Sigmoid colon (tissue), 7 donors: ENCODE measurements around the gene TENM3. TPM values are rescaled to one million over a fixed set of nuclear protein-coding genes. Genes with fewer than 3 reads are reported as not detected.

Experiments
- DNase-seq: peaks from one replicate; pipeline ENCODE4 v3.0.0-alpha.2; 2019
- H3K27ac ChIP-seq, 4 donors: fragments of 200-600 bp; sonication (generic); one replicate each; pipeline ENCODE4 v1.5.1; 2016 to 2019; ENCODE audit warnings: mild to moderate bottlenecking in 1 of 4
- H3K27me3 ChIP-seq, 3 donors: fragments of 200-600 bp; sonication (generic); one replicate each; pipeline ENCODE4 v1.5.1; 2019; ENCODE audit warnings: mild to moderate bottlenecking in 1 of 3
- H3K36me3 ChIP-seq, 4 donors: fragments of 200-600 bp; sonication (generic); one replicate each; pipeline ENCODE4 v1.5.1; 2016 to 2019
- H3K4me1 ChIP-seq, 4 donors: fragments of 200-600 bp; sonication (generic); one replicate each; pipeline ENCODE4 v1.5.1; 2017 to 2019
- H3K4me3 ChIP-seq, 4 donors: fragments of 200-600 bp; sonication (generic); one replicate each; pipeline ENCODE4 v1.5.1; 2017 to 2019; ENCODE audit warnings: mild to moderate bottlenecking in 2 of 4, moderate library complexity in 1 of 4
- H3K9me3 ChIP-seq, 4 donors: fragments of 200-600 bp in 3 of 4; sonication (generic) in 3 of 4; one replicate each; pipeline versions ENCODE4 v1.5.1 to v1.6.1; 2013 to 2019
- EP300 ChIP-seq, 4 donors: sonication (generic); formaldehyde crosslinking; IDR thresholded peaks; one replicate each; pipeline ENCODE4 v1.6.1; 2017; ENCODE audit warnings: antibody characterized with exemption in 4 of 4
- POLR2A ChIP-seq, 2 donors: fragments of 450-650 bp; IDR thresholded peaks; one replicate each; pipeline ENCODE4 v1.6.1; 2016; ENCODE audit warnings: antibody characterized with exemption in 2 of 2, mild to moderate bottlenecking in 2 of 2, moderate library complexity in 2 of 2
- POLR2AphosphoS5 ChIP-seq, 4 donors: sonication (generic); formaldehyde crosslinking; IDR thresholded peaks; one replicate each; pipeline ENCODE4 v1.6.1; 2017; ENCODE audit warnings: antibody characterized with exemption in 4 of 4
- WGBS, 2 donors: extraction: QIAGEN DNeasy Blood & Tissue Kit; methylation state at CpG; one replicate each; pipeline ENCODE4 v1.1.7; 2013; 5-methylcytosine and 5-hydroxymethylcytosine counted together
- intact Hi-C: fragments of 100-400 bp; cut with DNase I; formaldehyde crosslinking; loops from one replicate; pipeline ENCODE4 v1.15.1; 2023
- polyA plus RNA-seq, 3 donors: library from polyadenylated mRNA; stranded (reverse); fragments of 200-250 nt; gene quantifications; one replicate each; pipeline ENCODE4 v1.2.3, GENCODE V29; 2013
- total RNA-seq, 4 donors: library from RNA; depleted of rRNA; stranded (reverse); fragments of >200 nt; gene quantifications; one replicate each; pipeline ENCODE4 v1.1.0, GENCODE V29; 2016
- TF ChIP-seq, protein P1 (sequence below), 4 experiments: fragments of 450-650 bp in 3 of 4; fragments of 200-600 bp in 1 of 4; IDR thresholded peaks; one replicate each; pipeline ENCODE4 v1.5.1; 2016 to 2019; ENCODE audit warnings: antibody characterized with exemption in 4 of 4, mild to moderate bottlenecking in 3 of 4, moderate library complexity in 2 of 4
- donor health status: healthy with polysubstance abuse.
- donor health status: Bipolar disorder and iron deficiency.
- donor health status: healthy.

TENM3 gene
- total and polyA plus RNA-seq, 7 donors, result 0.60 to 82.3 (median 37.8) TPM; not detected in 1

DNA sequence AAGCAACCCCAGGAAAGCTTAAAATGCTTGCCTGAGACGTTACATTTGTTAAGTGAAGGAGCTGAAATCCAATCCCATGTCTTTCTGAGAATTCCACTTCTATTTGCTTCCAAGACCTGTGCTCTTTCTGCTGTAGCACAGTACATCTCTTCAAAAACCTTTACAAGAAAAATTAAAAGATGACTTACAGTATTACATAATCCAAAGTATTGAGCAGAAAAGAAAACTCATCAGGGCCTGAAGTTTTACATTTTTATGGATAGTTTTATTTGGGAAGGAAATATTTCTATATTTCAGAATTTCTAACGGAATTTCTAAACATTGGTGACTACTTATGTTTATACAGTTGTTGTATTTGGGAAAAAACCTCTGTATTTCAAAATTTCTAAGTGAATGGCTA, 276.3 kb downstream of the TENM3 start:
- no peak for DNase-seq
- intact Hi-C loops, result no loop called here
- no peaks in the 10 kb centered on the region for H3K36me3 ChIP-seq
- TF ChIP-seq POLR2AphosphoS5 (IDR thresholded peaks at IDR 0.05) (no peak), EP300 (IDR thresholded peaks at IDR 0.05) (no peak), POLR2A (IDR thresholded peaks at IDR 0.05) (no peak)
- TF ChIP-seq, protein P1, sequence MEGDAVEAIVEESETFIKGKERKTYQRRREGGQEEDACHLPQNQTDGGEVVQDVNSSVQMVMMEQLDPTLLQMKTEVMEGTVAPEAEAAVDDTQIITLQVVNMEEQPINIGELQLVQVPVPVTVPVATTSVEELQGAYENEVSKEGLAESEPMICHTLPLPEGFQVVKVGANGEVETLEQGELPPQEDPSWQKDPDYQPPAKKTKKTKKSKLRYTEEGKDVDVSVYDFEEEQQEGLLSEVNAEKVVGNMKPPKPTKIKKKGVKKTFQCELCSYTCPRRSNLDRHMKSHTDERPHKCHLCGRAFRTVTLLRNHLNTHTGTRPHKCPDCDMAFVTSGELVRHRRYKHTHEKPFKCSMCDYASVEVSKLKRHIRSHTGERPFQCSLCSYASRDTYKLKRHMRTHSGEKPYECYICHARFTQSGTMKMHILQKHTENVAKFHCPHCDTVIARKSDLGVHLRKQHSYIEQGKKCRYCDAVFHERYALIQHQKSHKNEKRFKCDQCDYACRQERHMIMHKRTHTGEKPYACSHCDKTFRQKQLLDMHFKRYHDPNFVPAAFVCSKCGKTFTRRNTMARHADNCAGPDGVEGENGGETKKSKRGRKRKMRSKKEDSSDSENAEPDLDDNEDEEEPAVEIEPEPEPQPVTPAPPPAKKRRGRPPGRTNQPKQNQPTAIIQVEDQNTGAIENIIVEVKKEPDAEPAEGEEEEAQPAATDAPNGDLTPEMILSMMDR (IDR thresholded peaks at IDR 0.05), result no peak
- H3K27ac ChIP-seq, result no peak overlapping the region
- no peaks in the 10 kb centered on the region for H3K4me1 ChIP-seq
- WGBS, 2 donors, result 57 to 65% methylated on average over 2 of the region's 2 CpGs
- H3K27me3 ChIP-seq, result no peaks in the 10 kb centered on the region
- no peak overlapping the region for H3K4me3 ChIP-seq
- H3K9me3 ChIP-seq, result no peaks in the 10 kb centered on the region

GRCh38 chr4:182521011-182521410, 277.8 kb downstream of the TENM3 start:
- Histone ChIP-seq H3K27ac (no peak overlapping the region), H3K4me1 (no peaks in the 10 kb centered on the region), H3K27me3 (no peaks in the 10 kb centered on the region), H3K4me3 (no peak overlapping the region), H3K36me3 (no peaks in the 10 kb centered on the region), H3K9me3 (no peaks in the 10 kb centered on the region)
- 30 to 58% methylated on average over 1 of the region's 1 CpG for WGBS, 2 donors
- no peak for DNase-seq
- intact Hi-C loops, result no loop called here
- TF ChIP-seq EP300 (IDR thresholded peaks at IDR 0.05), result no peak

DNA sequence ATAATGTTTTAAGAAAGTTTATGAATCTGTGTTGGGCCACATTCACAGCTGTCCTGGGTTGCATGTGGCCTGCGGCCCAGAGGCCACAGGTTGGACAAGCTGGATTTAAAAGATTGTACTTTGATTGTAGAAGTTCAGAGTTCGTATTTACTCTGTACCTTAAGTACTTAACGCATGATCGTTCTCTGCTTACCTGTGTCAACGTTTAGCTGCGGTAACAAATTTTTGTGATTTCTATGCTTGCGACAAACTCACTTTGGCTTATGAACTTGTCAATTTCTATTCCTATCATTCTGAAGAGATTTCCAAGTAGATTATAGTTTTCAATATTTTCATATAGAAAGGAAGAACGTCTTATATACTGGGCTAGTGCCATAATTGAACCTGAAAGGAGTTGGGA, 285.6 kb downstream of the TENM3 start:
- no peak overlapping the region for H3K27ac ChIP-seq
- TF ChIP-seq POLR2A (IDR thresholded peaks at IDR 0.05) (no peak), POLR2AphosphoS5 (IDR thresholded peaks at IDR 0.05) (no peak), EP300 (IDR thresholded peaks at IDR 0.05) (no peak)
- TF ChIP-seq, protein P1 (IDR thresholded peaks at IDR 0.05), result no peak
- H3K27me3 ChIP-seq, result no peaks in the 10 kb centered on the region
- H3K4me3 ChIP-seq, result no peak overlapping the region
- 62 to 86% methylated on average over 8 of the region's 8 CpGs for WGBS, 2 donors
- peaks cover 0 to 39% (median 21%) of the 10 kb centered on the region in 4 donors for H3K4me1 ChIP-seq
- no peaks in the 10 kb centered on the region for H3K36me3 ChIP-seq
- no peaks in the 10 kb centered on the region for H3K9me3 ChIP-seq
- DNase-seq, result no peak
- intact Hi-C loops, result no loop called here

- no peaks in the 10 kb centered on the region for H3K9me3 ChIP-seq
- no peak for DNase-seq
- H3K27ac ChIP-seq, result peak overlapping the region in 3 of 4 donors; percentile 26 to 78 (median 74)
- intact Hi-C loops, result no loop called here
- peaks cover 0 to 46% (median 28%) of the 10 kb centered on the region in 4 donors for H3K4me1 ChIP-seq
- TF ChIP-seq POLR2A (IDR thresholded peaks at IDR 0.05) (no peak), EP300 (IDR thresholded peaks at IDR 0.05) (no peak), POLR2AphosphoS5 (IDR thresholded peaks at IDR 0.05) (no peak)
- TF ChIP-seq, protein P1 (IDR thresholded peaks at IDR 0.05), result no peak
- H3K36me3 ChIP-seq, result no peaks in the 10 kb centered on the region
- no peaks in the 10 kb centered on the region for H3K27me3 ChIP-seq
- 86 to 88% methylated on average over 8 of the region's 8 CpGs for WGBS, 2 donors
- H3K4me3 ChIP-seq, result no peak overlapping the region
These were observed 287.2 kb downstream of the TENM3 start for GRCh38 chr4:182530451-182530850.

DNA sequence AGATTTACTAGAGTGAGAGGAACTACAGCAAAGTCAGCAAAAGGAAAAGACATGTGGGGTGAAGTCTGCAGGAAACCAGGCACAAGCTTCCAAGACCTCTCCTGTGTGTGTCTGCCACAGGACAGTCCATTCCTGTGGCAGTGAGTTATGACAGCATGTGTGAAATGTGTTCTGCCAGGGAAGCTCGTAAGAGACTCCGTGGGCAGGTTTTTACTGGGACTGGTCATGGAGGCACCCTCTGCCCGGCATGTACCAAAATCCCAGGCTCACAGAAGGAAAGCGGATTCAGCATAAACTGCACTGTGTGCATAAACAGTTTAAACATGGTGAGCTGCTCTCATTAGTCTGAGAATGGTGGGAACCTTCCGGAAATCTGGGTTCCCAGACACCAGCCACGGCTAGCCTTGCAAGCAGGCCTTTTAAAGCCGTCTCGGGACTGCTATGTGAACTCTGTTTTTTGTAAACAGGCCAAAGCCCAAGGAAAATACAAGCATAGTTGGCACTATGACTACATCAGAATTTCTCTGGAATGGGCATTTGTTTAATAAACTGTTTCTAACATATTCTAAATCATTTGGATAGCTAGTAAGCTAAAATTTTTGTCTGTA, 288.5 kb downstream of the TENM3 start:
- DNase-seq, result no peak
- TF ChIP-seq POLR2A (IDR thresholded peaks at IDR 0.05) (no peak), POLR2AphosphoS5 (IDR thresholded peaks at IDR 0.05) (peak in 1 of 4 donors; percentile 9)
- Histone ChIP-seq H3K27me3 (no peaks in the 10 kb centered on the region), H3K9me3 (no peaks in the 10 kb centered on the region), H3K4me3 (peak overlapping the region in 2 of 4 donors; percentile 5 to 22), H3K27ac (peak overlapping the region; percentile 20 to 78 (median 50)), H3K36me3 (no peaks in the 10 kb centered on the region), H3K4me1 (peaks cover 0 to 54% (median 33%) of the 10 kb centered on the region in 4 donors)
- intact Hi-C loops, result no loop called here
- 75 to 82% methylated on average over 8 of the region's 8 CpGs for WGBS, 2 donors

DNA sequence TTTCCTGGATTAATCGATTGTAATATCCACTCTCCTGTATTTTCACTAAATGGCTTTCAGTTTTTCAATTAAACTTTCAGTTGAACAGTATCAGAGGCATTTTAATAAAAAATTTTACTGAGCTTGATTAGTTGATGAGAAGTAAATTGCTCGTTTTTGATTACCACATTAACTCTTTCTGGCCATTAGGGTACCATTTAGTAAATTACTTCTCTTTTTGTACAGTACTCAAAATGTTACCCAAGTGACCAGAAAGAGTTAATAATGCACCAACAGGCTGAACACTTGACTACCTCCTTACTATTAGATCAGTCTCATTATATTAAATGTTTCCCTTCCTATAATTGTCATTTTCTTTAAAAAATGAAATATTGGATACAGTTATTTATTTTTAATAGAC, 289.2 kb downstream of the TENM3 start:
- WGBS, 2 donors, result 58 to 79% methylated on average over 2 of the region's 2 CpGs
- peak overlapping the region in 3 of 4 donors; percentile 20 to 78 (median 74) for H3K27ac ChIP-seq
- no peak overlapping the region for H3K4me3 ChIP-seq
- H3K4me1 ChIP-seq, result peaks cover 0 to 62% (median 41%) of the 10 kb centered on the region in 4 donors
- no peaks in the 10 kb centered on the region for H3K9me3 ChIP-seq
- no peaks in the 10 kb centered on the region for H3K36me3 ChIP-seq
- TF ChIP-seq POLR2A (IDR thresholded peaks at IDR 0.05), result no peak
- TF ChIP-seq EP300 (IDR thresholded peaks at IDR 0.05), result no peak
- no peak for TF ChIP-seq POLR2AphosphoS5 (IDR thresholded peaks at IDR 0.05)
- TF ChIP-seq, protein P1 (IDR thresholded peaks at IDR 0.05), result no peak
- no peaks in the 10 kb centered on the region for H3K27me3 ChIP-seq
- intact Hi-C loops, result no loop called here
- no peak for DNase-seq
